DOHH2 (cell line): ENCODE results near the gene GIGYF2.
A peak's percentile ranks its signal among the peaks of the same experiment; 100 is the strongest.

Experiments used
- H3F3A ChIP-seq: fragments of 200-600 bp; sonication (generic), shearing (Covaris generic); 2 replicates; pipeline ENCODE4 v1.6.0; 2016; ENCODE audit warnings: antibody characterized with exemption, mild to moderate bottlenecking; ENCODE audit not compliant: control insufficient read depth, insufficient read depth
- H3K27ac ChIP-seq: fragments of 200-600 bp; sonication (generic); 2 replicates; pipeline ENCODE4 v1.5.1; 2014; ENCODE audit warnings: low read depth, mild to moderate bottlenecking, low read length, moderate library complexity
- H3K27me3 ChIP-seq: fragments of 200-600 bp; sonication (generic); 2 replicates; pipeline ENCODE4 v1.6.1; 2014; ENCODE audit warnings: mild to moderate bottlenecking, low read length, mixed read lengths; ENCODE audit not compliant: control insufficient read depth
- H3K36me3 ChIP-seq: fragments of 200-600 bp; sonication (generic); 2 replicates; pipeline ENCODE4 v1.6.1; 2014; ENCODE audit warnings: mild to moderate bottlenecking, low read length, moderate library complexity, mixed read lengths; ENCODE audit not compliant: control insufficient read depth
- H3K4me1 ChIP-seq: fragments of 200-600 bp; sonication (generic); 2 replicates; pipeline ENCODE4 v1.6.1; 2014; ENCODE audit warnings: mild to moderate bottlenecking, low read length, mixed read lengths; ENCODE audit not compliant: control insufficient read depth
- H3K4me2 ChIP-seq: fragments of 200-600 bp; sonication (generic); 2 replicates; pipeline ENCODE4 v1.6.0; 2014; ENCODE audit warnings: mild to moderate bottlenecking, low read length, moderate library complexity
- H3K4me3 ChIP-seq: fragments of 200-600 bp; sonication (generic); 2 replicates; pipeline ENCODE4 v1.5.1; 2014; ENCODE audit warnings: mild to moderate bottlenecking, low read length, mixed read lengths
- H3K79me2 ChIP-seq: fragments of 200-600 bp; sonication (generic); 2 replicates; pipeline ENCODE4 v1.6.1; 2014; ENCODE audit warnings: mild to moderate bottlenecking, low read length, mixed read lengths; ENCODE audit not compliant: control insufficient read depth
- H3K9me2 ChIP-seq: fragments of 200-600 bp; sonication (generic); replicated peaks from 2 replicates; pipeline ENCODE4 v1.6.1; 2014; ENCODE audit warnings: mild to moderate bottlenecking, low read length, mixed read lengths; ENCODE audit not compliant: control insufficient read depth
- H3K9me3 ChIP-seq: fragments of 200-600 bp; sonication (generic); 2 replicates; pipeline ENCODE4 v1.6.1; 2014; ENCODE audit warnings: antibody characterized with exemption, low read length, mixed read lengths; ENCODE audit not compliant: control insufficient read depth, insufficient read depth
- H4K20me1 ChIP-seq: fragments of 200-600 bp; sonication (generic); 2 replicates; pipeline ENCODE4 v1.6.0; 2014; ENCODE audit warnings: low read depth, mild to moderate bottlenecking, antibody characterized with exemption, low read length, moderate library complexity; ENCODE audit not compliant: control insufficient read depth, insufficient read depth
- CTCF ChIP-seq: fragments of 200-600 bp; sonication (generic); IDR thresholded peaks from one replicate; pipeline ENCODE4 v1.5.1; 2014; ENCODE audit warnings: antibody characterized with exemption, mild to moderate bottlenecking, low read depth, low read length; ENCODE audit not compliant: poor library complexity, severe bottlenecking
- EZH2phosphoT487 ChIP-seq: fragments of 200-600 bp; sonication (generic); IDR thresholded peaks from 2 replicates; pipeline ENCODE4 v1.6.1; 2017; ENCODE audit warnings: borderline replicate concordance, mild to moderate bottlenecking, antibody characterized with exemption, low read length, moderate library complexity, mixed read lengths

GIGYF2 gene

GRCh38 chr2:232653441-232653840, 43.7 kb upstream of the GIGYF2 start:
- no peak overlapping the region for H3K4me3 ChIP-seq
- H3K79me2 ChIP-seq: no peaks in the 10 kb centered on the region
- H3K9me2 ChIP-seq: no peaks in the 10 kb centered on the region
- H3K27me3 ChIP-seq: peaks cover 2% of the 10 kb centered on the region; the same call in 1 of the 2 replicates
- H3K9me3 ChIP-seq: no peaks in the 10 kb centered on the region
- H4K20me1 ChIP-seq: no peaks in the 10 kb centered on the region
- H3K36me3 ChIP-seq: no peaks in the 10 kb centered on the region
- no peak overlapping the region for H3K4me2 ChIP-seq
- H3K4me1 ChIP-seq: no peaks in the 10 kb centered on the region
- H3K27ac ChIP-seq: no peak overlapping the region
- TF ChIP-seq CTCF (no peak), EZH2phosphoT487 (no peak)
- H3F3A ChIP-seq: no peaks in the 10 kb centered on the region

- Histone ChIP-seq H3K27me3 (peaks cover 6% of the 10 kb centered on the region; the same call in 1 of the 2 replicates), H3K27ac (no peak overlapping the region), H3K9me2 (no peaks in the 10 kb centered on the region), H3K4me2 (no peak overlapping the region), H3K36me3 (no peaks in the 10 kb centered on the region), H3K9me3 (no peaks in the 10 kb centered on the region), H3K4me1 (no peaks in the 10 kb centered on the region), H3K4me3 (no peak overlapping the region), H3F3A (no peaks in the 10 kb centered on the region), H3K79me2 (no peaks in the 10 kb centered on the region), H4K20me1 (no peaks in the 10 kb centered on the region)
- no peak for TF ChIP-seq CTCF
- TF ChIP-seq EZH2phosphoT487: no peak
Measured at GRCh38 chr2:232655392-232655791, 41.7 kb upstream of the GIGYF2 start.

- Histone ChIP-seq H3K9me2 (no peaks in the 10 kb centered on the region), H3K36me3 (no peaks in the 10 kb centered on the region), H3K4me3 (no peak overlapping the region), H3K4me2 (no peak overlapping the region), H3K4me1 (no peaks in the 10 kb centered on the region), H3K27me3 (peaks cover 6% of the 10 kb centered on the region; the same call in 1 of the 2 replicates), H3K79me2 (no peaks in the 10 kb centered on the region), H4K20me1 (no peaks in the 10 kb centered on the region), H3F3A (no peaks in the 10 kb centered on the region), H3K9me3 (no peaks in the 10 kb centered on the region), H3K27ac (no peak overlapping the region)
- TF ChIP-seq EZH2phosphoT487: no peak
- TF ChIP-seq CTCF: peak; percentile 42
Measured at GRCh38 chr2:232658217-232658785, 38.8 kb upstream of the GIGYF2 start.
